ENCODE measurements around the gene IL18R1.
A peak's percentile ranks its signal among the peaks of the same experiment; 100 is the strongest.

Gene IL18R1

GRCh38 chr2:102344397-102344796, 11.2 kb upstream of the IL18R1 start:
- TF ChIP-seq CTCF (IDR thresholded peaks at IDR 0.05; ENCODE audit: low read length, missing control alignments) = no peak
- DNase-seq (ENCODE audit: low read depth) = no peak
- no peak overlapping the region for H3K4me3 ChIP-seq (replicated peaks; ENCODE audit: low read depth, low read length)

- H3K4me3 ChIP-seq (replicated peaks; ENCODE audit: low read depth, low read length) = no peak overlapping the region
- no peak for DNase-seq (ENCODE audit: low read depth)
- no peak for TF ChIP-seq CTCF (IDR thresholded peaks at IDR 0.05; ENCODE audit: low read length, missing control alignments)
Observed at GRCh38 chr2:102345329-102345920, 10.2 kb upstream of the IL18R1 start.

GRCh38 chr2:102346381-102347130, 9.0 kb upstream of the IL18R1 start:
- H3K4me3 ChIP-seq (replicated peaks; ENCODE audit: low read depth, low read length) = no peak overlapping the region
- no peak for TF ChIP-seq CTCF (IDR thresholded peaks at IDR 0.05; ENCODE audit: low read length, missing control alignments)

GRCh38 chr2:102350137-102350793, 5.3 kb upstream of the IL18R1 start:
- no peak for DNase-seq (ENCODE audit: low read depth)
- no peak overlapping the region for H3K4me3 ChIP-seq (replicated peaks; ENCODE audit: low read depth, low read length)
- TF ChIP-seq CTCF (IDR thresholded peaks at IDR 0.05; ENCODE audit: low read length, missing control alignments) = no peak

More at GRCh38 chr2:102346381-102347130, 9.0 kb upstream of the IL18R1 start:
- no peak for DNase-seq (ENCODE audit: low read depth)

- DNase-seq (ENCODE audit: low read depth) = no peak
- peak overlapping the region; percentile 86 for H3K4me3 ChIP-seq (replicated peaks; ENCODE audit: low read depth, low read length)
- TF ChIP-seq CTCF (IDR thresholded peaks at IDR 0.05; ENCODE audit: low read length, missing control alignments) = no peak
Observed at GRCh38 chr2:102356381-102356712, 751 bp downstream of the IL18R1 start.

- no peak for TF ChIP-seq CTCF (IDR thresholded peaks at IDR 0.05; ENCODE audit: low read length, missing control alignments)
- H3K4me3 ChIP-seq (replicated peaks; ENCODE audit: low read depth, low read length) = peak overlapping the region; percentile 86
- no peak for DNase-seq (ENCODE audit: low read depth)
Observed at GRCh38 chr2:102356741-102357140, 1.1 kb downstream of the IL18R1 start.

Measured in fibroblast of pulmonary artery (primary cell).